Sigmoid colon (tissue), 7 donors: ENCODE data around the gene TESMIN. TPM values are rescaled to one million over a fixed set of nuclear protein-coding genes. Genes with fewer than 3 reads are reported as not detected.

Experiments
- DNase-seq: peaks from one replicate; pipeline ENCODE4 v3.0.0-alpha.2; 2019
- H3K27ac ChIP-seq, 4 donors: fragments of 200-600 bp; sonication (generic); one replicate each; pipeline ENCODE4 v1.5.1; 2016 to 2019; ENCODE audit warnings: mild to moderate bottlenecking in 1 of 4
- H3K27me3 ChIP-seq, 3 donors: fragments of 200-600 bp; sonication (generic); one replicate each; pipeline ENCODE4 v1.5.1; 2019; ENCODE audit warnings: mild to moderate bottlenecking in 1 of 3
- H3K36me3 ChIP-seq, 4 donors: fragments of 200-600 bp; sonication (generic); one replicate each; pipeline ENCODE4 v1.5.1; 2016 to 2019
- H3K4me1 ChIP-seq, 4 donors: fragments of 200-600 bp; sonication (generic); one replicate each; pipeline ENCODE4 v1.5.1; 2017 to 2019
- H3K4me3 ChIP-seq, 4 donors: fragments of 200-600 bp; sonication (generic); one replicate each; pipeline ENCODE4 v1.5.1; 2017 to 2019; ENCODE audit warnings: mild to moderate bottlenecking in 2 of 4, moderate library complexity in 1 of 4
- H3K9me3 ChIP-seq, 4 donors: fragments of 200-600 bp in 3 of 4; sonication (generic) in 3 of 4; one replicate each; pipeline versions ENCODE4 v1.5.1 to v1.6.1; 2013 to 2019
- EP300 ChIP-seq, 4 donors: sonication (generic); formaldehyde crosslinking; IDR thresholded peaks; one replicate each; pipeline ENCODE4 v1.6.1; 2017; ENCODE audit warnings: antibody characterized with exemption in 4 of 4
- POLR2A ChIP-seq, 2 donors: fragments of 450-650 bp; IDR thresholded peaks; one replicate each; pipeline ENCODE4 v1.6.1; 2016; ENCODE audit warnings: antibody characterized with exemption in 2 of 2, mild to moderate bottlenecking in 2 of 2, moderate library complexity in 2 of 2
- POLR2AphosphoS5 ChIP-seq, 4 donors: sonication (generic); formaldehyde crosslinking; IDR thresholded peaks; one replicate each; pipeline ENCODE4 v1.6.1; 2017; ENCODE audit warnings: antibody characterized with exemption in 4 of 4
- WGBS, 2 donors: extraction: QIAGEN DNeasy Blood & Tissue Kit; methylation state at CpG; one replicate each; pipeline ENCODE4 v1.1.7; 2013; 5-methylcytosine and 5-hydroxymethylcytosine counted together
- intact Hi-C: fragments of 100-400 bp; cut with DNase I; formaldehyde crosslinking; loops from one replicate; pipeline ENCODE4 v1.15.1; 2023
- polyA plus RNA-seq, 3 donors: library from polyadenylated mRNA; stranded (reverse); fragments of 200-250 nt; gene quantifications; one replicate each; pipeline ENCODE4 v1.2.3, GENCODE V29; 2013
- total RNA-seq, 4 donors: library from RNA; depleted of rRNA; stranded (reverse); fragments of >200 nt; gene quantifications; one replicate each; pipeline ENCODE4 v1.1.0, GENCODE V29; 2016
- TF ChIP-seq, protein P1 (sequence below), 4 experiments: fragments of 450-650 bp in 3 of 4; fragments of 200-600 bp in 1 of 4; IDR thresholded peaks; one replicate each; pipeline ENCODE4 v1.5.1; 2016 to 2019; ENCODE audit warnings: antibody characterized with exemption in 4 of 4, mild to moderate bottlenecking in 3 of 4, moderate library complexity in 2 of 4
- donor health status: healthy with polysubstance abuse.
- donor health status: Bipolar disorder and iron deficiency.
- donor health status: healthy.

TESMIN gene
- total and polyA plus RNA-seq, 7 donors, result 2.3 to 6.3 (median 4.8) TPM; not detected in 4

DNA sequence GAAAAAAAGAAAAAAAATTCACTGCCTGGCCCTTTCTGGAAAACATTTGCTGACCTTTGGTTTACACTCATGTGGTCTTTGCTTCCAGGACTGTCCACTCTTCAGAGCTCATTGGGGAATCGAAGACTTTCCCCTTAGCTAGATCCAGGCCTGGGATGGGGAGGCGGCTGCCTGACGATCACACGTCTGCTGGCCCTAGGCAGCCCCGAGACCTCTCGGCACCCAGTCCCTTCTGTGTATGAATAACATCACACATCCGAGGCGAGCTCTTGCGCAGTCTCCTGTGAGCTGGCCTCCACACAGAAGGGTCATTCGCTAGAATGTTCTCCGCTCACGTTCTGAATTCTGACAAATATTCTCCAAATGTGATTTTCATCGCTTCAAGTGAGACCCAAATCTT lies 92.7 kb downstream of the TESMIN start:
- no peak overlapping the region for H3K4me3 ChIP-seq
- WGBS, 2 donors, result 84 to 87% methylated on average over 13 of the region's 13 CpGs
- intact Hi-C loops, result no loop called here
- peaks cover 0 to 6% (median 2%) of the 10 kb centered on the region in 4 donors for H3K4me1 ChIP-seq
- H3K9me3 ChIP-seq, result peaks cover 0 to 6% (median 1%) of the 10 kb centered on the region in 4 donors
- H3K36me3 ChIP-seq, result no peaks in the 10 kb centered on the region
- peaks cover 0 to 11% (median 3%) of the 10 kb centered on the region in 3 donors for H3K27me3 ChIP-seq
- TF ChIP-seq EP300 (IDR thresholded peaks at IDR 0.05) (no peak), POLR2AphosphoS5 (IDR thresholded peaks at IDR 0.05) (no peak), POLR2A (IDR thresholded peaks at IDR 0.05) (no peak)
- TF ChIP-seq, protein P1, sequence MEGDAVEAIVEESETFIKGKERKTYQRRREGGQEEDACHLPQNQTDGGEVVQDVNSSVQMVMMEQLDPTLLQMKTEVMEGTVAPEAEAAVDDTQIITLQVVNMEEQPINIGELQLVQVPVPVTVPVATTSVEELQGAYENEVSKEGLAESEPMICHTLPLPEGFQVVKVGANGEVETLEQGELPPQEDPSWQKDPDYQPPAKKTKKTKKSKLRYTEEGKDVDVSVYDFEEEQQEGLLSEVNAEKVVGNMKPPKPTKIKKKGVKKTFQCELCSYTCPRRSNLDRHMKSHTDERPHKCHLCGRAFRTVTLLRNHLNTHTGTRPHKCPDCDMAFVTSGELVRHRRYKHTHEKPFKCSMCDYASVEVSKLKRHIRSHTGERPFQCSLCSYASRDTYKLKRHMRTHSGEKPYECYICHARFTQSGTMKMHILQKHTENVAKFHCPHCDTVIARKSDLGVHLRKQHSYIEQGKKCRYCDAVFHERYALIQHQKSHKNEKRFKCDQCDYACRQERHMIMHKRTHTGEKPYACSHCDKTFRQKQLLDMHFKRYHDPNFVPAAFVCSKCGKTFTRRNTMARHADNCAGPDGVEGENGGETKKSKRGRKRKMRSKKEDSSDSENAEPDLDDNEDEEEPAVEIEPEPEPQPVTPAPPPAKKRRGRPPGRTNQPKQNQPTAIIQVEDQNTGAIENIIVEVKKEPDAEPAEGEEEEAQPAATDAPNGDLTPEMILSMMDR (IDR thresholded peaks at IDR 0.05), result no peak
- no peak for DNase-seq
- no peak overlapping the region for H3K27ac ChIP-seq

DNA sequence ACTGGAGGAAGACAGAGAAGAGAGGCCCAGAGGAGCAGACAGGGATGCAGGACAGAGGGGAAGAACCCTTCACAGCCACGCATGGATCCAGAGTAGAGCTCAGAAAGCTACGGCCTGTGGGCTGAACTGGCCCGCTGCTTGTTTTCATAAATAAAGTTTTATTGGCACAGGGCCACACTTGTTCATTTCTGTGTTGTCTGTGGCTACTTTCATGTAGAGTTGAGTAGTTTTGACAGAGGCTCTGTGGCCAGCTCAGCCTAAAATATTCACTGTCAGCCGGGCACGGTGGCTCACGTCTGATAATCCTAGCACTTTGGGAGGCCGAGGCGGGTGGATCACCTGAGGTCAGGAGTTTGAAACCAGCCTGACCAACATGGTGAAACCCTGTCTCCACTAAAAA lies 93.2 kb downstream of the TESMIN start:
- intact Hi-C loops, result no loop called here
- WGBS, 2 donors, result 90 to 95% methylated on average over 8 of the region's 8 CpGs

More for the DNA sequence above, 93.2 kb downstream of the TESMIN start:
- no peak overlapping the region for H3K4me3 ChIP-seq
- peaks cover 0 to 6% (median 2%) of the 10 kb centered on the region in 4 donors for H3K4me1 ChIP-seq
- no peak overlapping the region for H3K27ac ChIP-seq
- DNase-seq, result no peak
- TF ChIP-seq EP300 (IDR thresholded peaks at IDR 0.05) (no peak), POLR2AphosphoS5 (IDR thresholded peaks at IDR 0.05) (no peak), POLR2A (IDR thresholded peaks at IDR 0.05) (no peak)
- TF ChIP-seq, protein P1 (IDR thresholded peaks at IDR 0.05), result no peak
- peaks cover 0 to 6% (median 1%) of the 10 kb centered on the region in 4 donors for H3K9me3 ChIP-seq
- H3K27me3 ChIP-seq, result peaks cover 0 to 17% (median 8%) of the 10 kb centered on the region in 3 donors
- H3K36me3 ChIP-seq, result no peaks in the 10 kb centered on the region

Other genes starting within 250 kb of the TESMIN start
- 10 to 100 TPM in 3 of 4 donors, 1 to 10 TPM in 1; 4.1 to 11.8 (median 11.4) TPM for gene GAL, start 67.0 kb downstream of the TESMIN start, total RNA-seq
- 10 to 100 TPM in 1 of 3 donors, not detected in 2; 12.9 TPM for gene GAL, start 67.0 kb downstream of the TESMIN start, polyA plus RNA-seq
- 10 to 100 TPM; 31.6 to 87.8 (median 50.4) TPM for gene CPT1A, start 90.4 kb upstream of the TESMIN start, total RNA-seq
- gene CPT1A, start 90.4 kb upstream of the TESMIN start, polyA plus RNA-seq, result 10 to 100 TPM; 12.0 to 56.5 (median 22.0) TPM
- 10 to 100 TPM; 53.7 to 99.1 (median 67.5) TPM for gene MRPL21, start 152.3 kb upstream of the TESMIN start, total RNA-seq
- 100 to 1,000 TPM; 107 to 134 (median 124) TPM for gene MRPL21, start 152.3 kb upstream of the TESMIN start, polyA plus RNA-seq
- gene IGHMBP2, start 152.4 kb upstream of the TESMIN start, total RNA-seq, result 10 to 100 TPM; 12.2 to 41.3 (median 30.4) TPM
- 10 to 100 TPM in 1 of 3 donors, 1 to 10 TPM in 2; 5.4 to 15.7 (median 8.1) TPM for gene IGHMBP2, start 152.4 kb upstream of the TESMIN start, polyA plus RNA-seq
- gene MRGPRD, start 229.5 kb upstream of the TESMIN start, total RNA-seq, result 1 to 10 TPM in 3 of 4 donors, not detected in 1; 1.9 to 2.2 (median 2.1) TPM
- gene MRGPRD, start 229.5 kb upstream of the TESMIN start, polyA plus RNA-seq, result not detected